RWPE2 (cell line): Measurements from ENCODE around the gene OR6C70.

ENCODE experiments used
- ATAC-seq: fragments of 200-7000 bp; cut with Tn5 transposase; 3 replicates; pipeline ENCODE4 v1.9.1; 2021; ENCODE audit warnings: low read depth
- DNase-seq: peaks from one replicate; pipeline ENCODE4 v3.0.0-alpha.2; 2020; ENCODE audit warnings: low spot score
- H3K27ac ChIP-seq: fragments of 450-650 bp; 2 replicates; pipeline ENCODE4 v1.5.1; 2017; ENCODE audit warnings: mild to moderate bottlenecking; ENCODE audit not compliant: poor library complexity, severe bottlenecking
- H3K27me3 ChIP-seq: fragments of 250-450 bp; sonication (Bioruptor Pico); 2 replicates; pipeline ENCODE4 v1.5.1; 2021; ENCODE audit warnings: mild to moderate bottlenecking, moderate library complexity; ENCODE audit not compliant: insufficient read depth, poor library complexity, severe bottlenecking
- H3K36me3 ChIP-seq: fragments of 250-450 bp; sonication (Bioruptor Pico); 2 replicates; pipeline ENCODE4 v1.5.1; 2020; ENCODE audit warnings: low read depth, mild to moderate bottlenecking, moderate library complexity
- H3K4me1 ChIP-seq: fragments of 250-450 bp; sonication (Bioruptor Pico); 2 replicates; pipeline ENCODE4 v1.5.1; 2021; ENCODE audit warnings: mild to moderate bottlenecking, moderate library complexity; ENCODE audit not compliant: insufficient read depth, poor library complexity, severe bottlenecking
- H3K4me3 ChIP-seq: fragments of 250-450 bp; sonication (Bioruptor Pico); 2 replicates; pipeline ENCODE4 v1.5.1; 2021; ENCODE audit warnings: mild to moderate bottlenecking, moderate library complexity; ENCODE audit not compliant: severe bottlenecking
- H3K9me3 ChIP-seq: fragments of 250-450 bp; sonication (Bioruptor Pico); 2 replicates; pipeline ENCODE4 v1.5.1; 2021; ENCODE audit warnings: mild to moderate bottlenecking, moderate library complexity; ENCODE audit not compliant: severe bottlenecking
- TF ChIP-seq, protein P1 (sequence below): fragments of 450-650 bp; IDR thresholded peaks from one replicate; pipeline ENCODE4 v1.5.1; 2017; ENCODE audit warnings: mild to moderate bottlenecking, moderate library complexity; ENCODE audit not compliant: poor library complexity, severe bottlenecking

Gene OR6C70

GRCh38 chr12:55470088-55470829, at the start of gene OR6C70:
Gene OR6C70 (minus strand): TSS chr12:55470138. CDS start chr12:55470138, 0 bp downstream.
- no peak within 1 kb of the TSS for H3K4me3 ChIP-seq
- peak; percentile 54; the same call in 1 of the 3 replicates for ATAC-seq
- TF ChIP-seq, protein P1, sequence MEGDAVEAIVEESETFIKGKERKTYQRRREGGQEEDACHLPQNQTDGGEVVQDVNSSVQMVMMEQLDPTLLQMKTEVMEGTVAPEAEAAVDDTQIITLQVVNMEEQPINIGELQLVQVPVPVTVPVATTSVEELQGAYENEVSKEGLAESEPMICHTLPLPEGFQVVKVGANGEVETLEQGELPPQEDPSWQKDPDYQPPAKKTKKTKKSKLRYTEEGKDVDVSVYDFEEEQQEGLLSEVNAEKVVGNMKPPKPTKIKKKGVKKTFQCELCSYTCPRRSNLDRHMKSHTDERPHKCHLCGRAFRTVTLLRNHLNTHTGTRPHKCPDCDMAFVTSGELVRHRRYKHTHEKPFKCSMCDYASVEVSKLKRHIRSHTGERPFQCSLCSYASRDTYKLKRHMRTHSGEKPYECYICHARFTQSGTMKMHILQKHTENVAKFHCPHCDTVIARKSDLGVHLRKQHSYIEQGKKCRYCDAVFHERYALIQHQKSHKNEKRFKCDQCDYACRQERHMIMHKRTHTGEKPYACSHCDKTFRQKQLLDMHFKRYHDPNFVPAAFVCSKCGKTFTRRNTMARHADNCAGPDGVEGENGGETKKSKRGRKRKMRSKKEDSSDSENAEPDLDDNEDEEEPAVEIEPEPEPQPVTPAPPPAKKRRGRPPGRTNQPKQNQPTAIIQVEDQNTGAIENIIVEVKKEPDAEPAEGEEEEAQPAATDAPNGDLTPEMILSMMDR, result no peak
- no peaks in the 10 kb centered on the region for H3K36me3 ChIP-seq
- H3K9me3 ChIP-seq, result no peaks in the 10 kb centered on the region
- DNase-seq, result no peak
- no peaks in the 10 kb centered on the region for H3K4me1 ChIP-seq
- peaks cover 21% of the 10 kb centered on the region for H3K27me3 ChIP-seq
- no peak within 1 kb of the TSS for H3K27ac ChIP-seq

DNA sequence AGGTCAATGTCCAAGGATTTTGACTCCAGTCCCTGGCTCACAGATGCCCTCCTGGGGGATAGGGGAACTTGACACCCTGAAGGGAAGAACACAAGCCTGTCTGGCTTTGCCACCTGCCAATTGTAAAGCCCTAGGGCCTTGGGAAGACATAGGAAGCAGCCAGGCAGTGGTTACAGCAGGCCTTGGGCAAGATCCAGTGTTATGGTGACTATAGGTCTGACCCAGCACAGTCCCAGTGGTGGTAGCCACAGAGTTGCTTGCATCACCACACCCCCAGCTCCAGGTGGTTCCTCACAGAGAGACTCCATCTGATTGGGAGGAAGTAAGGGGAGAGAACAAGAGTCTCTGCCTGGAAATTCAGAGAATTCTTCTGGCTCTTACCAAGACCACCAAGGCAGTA, 46.5 kb upstream of the OR6C70 start:
- H3K27me3 ChIP-seq, result peaks cover 11% of the 10 kb centered on the region
- no peak overlapping the region for H3K4me3 ChIP-seq
- H3K4me1 ChIP-seq, result no peaks in the 10 kb centered on the region
- DNase-seq (no peak), ATAC-seq (no peak)
- TF ChIP-seq, protein P1, result no peak
- no peak overlapping the region for H3K27ac ChIP-seq
- no peaks in the 10 kb centered on the region for H3K36me3 ChIP-seq
- H3K9me3 ChIP-seq, result no peaks in the 10 kb centered on the region

GRCh38 chr12:55515696-55516095, 45.8 kb upstream of the OR6C70 start:
- Histone ChIP-seq H3K27me3 (peaks cover 11% of the 10 kb centered on the region), H3K36me3 (no peaks in the 10 kb centered on the region), H3K9me3 (no peaks in the 10 kb centered on the region), H3K4me1 (no peaks in the 10 kb centered on the region), H3K4me3 (no peak overlapping the region), H3K27ac (no peak overlapping the region)
- TF ChIP-seq, protein P1, result no peak
- ATAC-seq (no peak), DNase-seq (no peak)

DNA sequence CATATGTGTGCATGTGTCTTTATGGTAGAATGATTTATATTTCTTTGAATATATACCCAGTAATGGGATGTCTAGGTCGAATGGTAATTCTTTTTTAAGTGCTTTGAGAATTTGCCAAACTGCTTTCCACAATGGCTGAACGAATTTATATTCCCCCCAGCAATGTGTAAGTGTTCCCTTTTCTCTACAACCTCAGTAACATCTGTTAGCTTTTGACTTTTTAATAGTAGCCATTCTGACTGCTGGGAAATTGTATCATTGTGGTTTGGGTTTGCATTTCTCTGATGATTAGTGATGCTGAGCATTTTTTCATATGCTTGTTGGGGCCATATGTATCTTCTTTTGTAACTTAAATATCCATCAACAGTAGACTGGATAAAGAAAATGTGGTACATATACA, 31.7 kb upstream of the OR6C70 start:
- DNase-seq (no peak), ATAC-seq (no peak)
- TF ChIP-seq, protein P1, result no peak
- H3K27ac ChIP-seq, result no peak overlapping the region
- peaks cover 16% of the 10 kb centered on the region for H3K27me3 ChIP-seq
- no peak overlapping the region for H3K4me3 ChIP-seq
- H3K36me3 ChIP-seq, result no peaks in the 10 kb centered on the region
- H3K9me3 ChIP-seq, result no peaks in the 10 kb centered on the region
- no peaks in the 10 kb centered on the region for H3K4me1 ChIP-seq

DNA sequence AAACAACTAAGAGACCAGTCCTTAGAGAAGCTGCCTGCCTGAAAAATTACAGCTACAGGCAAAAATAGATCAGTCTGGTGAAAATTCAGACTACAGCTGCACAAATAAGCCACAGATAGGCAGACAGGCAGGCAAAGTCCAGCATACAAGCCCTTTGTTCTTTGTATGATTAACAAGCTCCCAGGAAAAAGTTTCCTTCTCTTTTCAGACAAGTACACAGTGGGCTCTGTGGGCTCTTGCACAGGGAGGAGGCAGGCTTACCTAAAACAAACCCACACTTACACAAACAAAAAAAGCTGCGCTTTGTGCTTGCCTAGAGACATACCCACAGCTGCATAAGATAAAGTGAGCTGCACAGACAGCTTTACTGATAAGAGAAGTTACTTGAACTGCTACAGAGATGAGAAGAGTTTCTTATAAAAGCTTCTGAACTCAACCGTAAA, 29.9 kb upstream of the OR6C70 start:
- Histone ChIP-seq H3K4me1 (no peaks in the 10 kb centered on the region), H3K4me3 (no peak overlapping the region), H3K36me3 (no peaks in the 10 kb centered on the region), H3K9me3 (no peaks in the 10 kb centered on the region), H3K27ac (no peak overlapping the region), H3K27me3 (peaks cover 16% of the 10 kb centered on the region)
- TF ChIP-seq, protein P1, result no peak
- ATAC-seq (no peak), DNase-seq (no peak)
